ENCODE measurements around the gene CLK2. TPM values are rescaled to one million over a fixed set of nuclear protein-coding genes. Genes with fewer than 3 reads are reported as not detected.

The CLK2 gene
- total and polyA plus RNA-seq, 2 experiments from 2014 or later, result 27.2 to 54.6 TPM

- peaks cover 17% of the 10 kb centered on the region; the same call in 1 of the 2 replicates for H3F3A ChIP-seq (replicated peaks; ENCODE audit: low read depth)
These were observed 19.5 kb downstream of the CLK2 start for GRCh38 chr1:155253797-155254196.

More at GRCh38 chr1:155253797-155254196, 19.5 kb downstream of the CLK2 start:
- no peak for ATAC-seq
- Mint-ChIP-seq H3K27ac (no peak overlapping the region), H3K9me3 (no peaks in the 10 kb centered on the region), H3K27me3 (ENCODE audit: insufficient read depth, low read depth, poor library complexity) (peaks cover 13% of the 10 kb centered on the region), H3K4me3 (peak overlapping the region; percentile 83), H3K4me1 (peaks cover 28% of the 10 kb centered on the region), H3K36me3 (ENCODE audit: low read depth) (peaks cover 17% of the 10 kb centered on the region)
- H4K20me1 ChIP-seq (replicated peaks; ENCODE audit: insufficient read depth), result no peaks in the 10 kb centered on the region
- no peak overlapping the region for H3K27ac ChIP-seq (ENCODE audit: low read depth)
- H3K36me3 ChIP-seq (ENCODE audit: insufficient read depth), result peaks cover 5% of the 10 kb centered on the region; the same call in 1 of the 2 replicates
- H3K4me1 ChIP-seq (ENCODE audit: insufficient read depth), result peaks cover 16% of the 10 kb centered on the region; the same call in 1 of the 2 replicates
- peak overlapping the region; percentile 89; the same call in 1 of the 2 replicates for H3K4me3 ChIP-seq
- H2AFZ ChIP-seq, result no peak overlapping the region
- no peaks in the 10 kb centered on the region for H3K9me2 ChIP-seq (ENCODE audit: insufficient read depth)
- H3K4me2 ChIP-seq, result peak overlapping the region; percentile 98; the same call in 1 of the 2 replicates
- H3K79me2 ChIP-seq (replicated peaks; ENCODE audit: insufficient read depth), result no peaks in the 10 kb centered on the region; the same call in 1 of the 2 replicates
- H3K27me3 ChIP-seq (ENCODE audit: insufficient read depth), result no peaks in the 10 kb centered on the region
- DNase-seq (ENCODE audit: low spot score), result no peak
- TF ChIP-seq, protein P1, sequence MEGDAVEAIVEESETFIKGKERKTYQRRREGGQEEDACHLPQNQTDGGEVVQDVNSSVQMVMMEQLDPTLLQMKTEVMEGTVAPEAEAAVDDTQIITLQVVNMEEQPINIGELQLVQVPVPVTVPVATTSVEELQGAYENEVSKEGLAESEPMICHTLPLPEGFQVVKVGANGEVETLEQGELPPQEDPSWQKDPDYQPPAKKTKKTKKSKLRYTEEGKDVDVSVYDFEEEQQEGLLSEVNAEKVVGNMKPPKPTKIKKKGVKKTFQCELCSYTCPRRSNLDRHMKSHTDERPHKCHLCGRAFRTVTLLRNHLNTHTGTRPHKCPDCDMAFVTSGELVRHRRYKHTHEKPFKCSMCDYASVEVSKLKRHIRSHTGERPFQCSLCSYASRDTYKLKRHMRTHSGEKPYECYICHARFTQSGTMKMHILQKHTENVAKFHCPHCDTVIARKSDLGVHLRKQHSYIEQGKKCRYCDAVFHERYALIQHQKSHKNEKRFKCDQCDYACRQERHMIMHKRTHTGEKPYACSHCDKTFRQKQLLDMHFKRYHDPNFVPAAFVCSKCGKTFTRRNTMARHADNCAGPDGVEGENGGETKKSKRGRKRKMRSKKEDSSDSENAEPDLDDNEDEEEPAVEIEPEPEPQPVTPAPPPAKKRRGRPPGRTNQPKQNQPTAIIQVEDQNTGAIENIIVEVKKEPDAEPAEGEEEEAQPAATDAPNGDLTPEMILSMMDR (conservative IDR thresholded peaks at IDR 0.05; ENCODE audit: low read depth in 2 of 2), result no peak
- TF ChIP-seq REST (IDR thresholded peaks at IDR 0.05; ENCODE audit: unreplicated experiment) (no peak), NANOG (IDR thresholded peaks at IDR 0.05; ENCODE audit: borderline replicate concordance) (no peak), CREB1 (CRISPR knock-in tag; IDR thresholded peaks at IDR 0.05; ENCODE audit: low read depth) (no peak), POLR2AphosphoS5 (IDR thresholded peaks at IDR 0.05; ENCODE audit: low read depth) (no peak), EZH2 (IDR thresholded peaks at IDR 0.05; ENCODE audit: low read depth, unreplicated experiment) (no peak), ETS1 (IDR thresholded peaks at IDR 0.05) (no peak), ZNF114 (CRISPR knock-in tag; IDR thresholded peaks at IDR 0.05) (no peak), STAT1 (IDR thresholded peaks at IDR 0.05; ENCODE audit: unreplicated experiment) (no peak), ZNF331 (CRISPR knock-in tag; IDR thresholded peaks at IDR 0.05; ENCODE audit: low read depth) (no peak), EZH2phosphoT487 (IDR thresholded peaks at IDR 0.05; ENCODE audit: unreplicated experiment) (no peak)
